GM21367 (cell line): Measurements from ENCODE around the gene UBXN7.
"Not testable (repeated sequence)": the region's sequence is repeated elsewhere in the genome, so short reads cannot be mapped to it uniquely, and the experiment has no call there.

Experiments used
- ATAC-seq: cut with Tn5 transposase; IDR thresholded peaks from one replicate; pipeline ENCODE4 v1.9.1; 2021; ENCODE audit not compliant: unreplicated experiment

Gene UBXN7

DNA sequence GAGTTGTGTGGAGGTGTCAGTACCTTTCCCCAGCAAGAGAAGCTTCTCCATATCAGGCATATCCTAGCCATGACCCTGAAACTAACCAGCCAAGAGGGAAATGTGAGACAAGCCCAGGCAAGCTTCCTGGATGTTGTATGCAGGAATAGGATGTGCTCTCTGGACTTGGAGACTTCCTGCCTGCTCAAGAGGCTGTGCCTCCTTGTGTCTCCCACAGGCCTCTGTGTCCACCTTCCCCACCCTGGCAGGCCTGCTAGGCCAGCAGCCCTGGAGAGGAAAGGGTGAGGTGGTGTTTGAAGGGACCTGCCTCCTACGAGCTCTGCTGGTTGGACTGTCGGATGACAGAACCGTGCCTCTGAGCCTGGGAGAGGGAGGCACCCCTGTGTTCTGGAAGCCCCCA, 112.1 kb downstream of the UBXN7 start:
- no peak for ATAC-seq

DNA sequence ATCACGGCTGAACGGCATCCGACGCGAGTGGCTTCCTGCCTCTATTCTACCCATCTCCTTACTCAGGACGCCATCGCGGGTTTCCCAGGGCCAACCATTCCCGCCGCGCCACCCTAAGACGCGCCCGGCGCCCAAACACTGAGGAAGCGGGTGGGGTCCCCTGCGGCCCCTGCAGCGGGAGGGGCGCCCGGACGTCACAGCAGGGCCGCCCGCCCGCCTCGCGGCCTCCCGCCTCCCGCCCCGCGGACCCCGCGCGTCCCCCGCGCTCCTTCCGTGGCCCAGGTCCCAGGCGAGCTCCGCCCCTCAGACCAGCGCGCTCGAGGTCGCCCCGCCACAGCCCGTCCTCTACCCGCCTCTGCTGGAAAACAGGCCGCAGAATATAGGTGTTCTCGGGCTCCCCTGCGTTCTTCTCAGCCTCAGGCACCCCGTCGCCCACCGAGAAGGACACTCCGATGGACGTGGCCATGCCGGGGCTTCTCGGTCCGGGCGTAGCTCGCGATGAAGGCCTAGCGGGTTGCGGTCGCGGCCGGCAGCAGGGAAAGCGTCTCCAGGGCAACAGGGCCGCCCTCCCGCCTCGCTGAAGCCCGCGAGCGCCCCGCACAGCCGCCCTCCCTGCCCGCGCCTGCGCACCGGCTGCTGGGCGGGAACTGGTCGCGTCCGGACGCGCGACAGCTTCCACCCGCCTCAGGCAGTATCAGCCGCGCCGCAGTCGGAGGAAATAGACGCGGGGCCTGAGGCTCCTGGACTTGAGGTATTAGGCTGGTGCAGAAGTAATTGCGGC, 114.3 kb downstream of the UBXN7 start, which contains the start of gene DYNLT2B:
Gene DYNLT2B, minus strand, starts transcription at position 554 of the 781 bp plus-strand sequence. Its CDS starts 88 bp downstream, at position 466.
- ATAC-seq, result peak; percentile 76

DNA sequence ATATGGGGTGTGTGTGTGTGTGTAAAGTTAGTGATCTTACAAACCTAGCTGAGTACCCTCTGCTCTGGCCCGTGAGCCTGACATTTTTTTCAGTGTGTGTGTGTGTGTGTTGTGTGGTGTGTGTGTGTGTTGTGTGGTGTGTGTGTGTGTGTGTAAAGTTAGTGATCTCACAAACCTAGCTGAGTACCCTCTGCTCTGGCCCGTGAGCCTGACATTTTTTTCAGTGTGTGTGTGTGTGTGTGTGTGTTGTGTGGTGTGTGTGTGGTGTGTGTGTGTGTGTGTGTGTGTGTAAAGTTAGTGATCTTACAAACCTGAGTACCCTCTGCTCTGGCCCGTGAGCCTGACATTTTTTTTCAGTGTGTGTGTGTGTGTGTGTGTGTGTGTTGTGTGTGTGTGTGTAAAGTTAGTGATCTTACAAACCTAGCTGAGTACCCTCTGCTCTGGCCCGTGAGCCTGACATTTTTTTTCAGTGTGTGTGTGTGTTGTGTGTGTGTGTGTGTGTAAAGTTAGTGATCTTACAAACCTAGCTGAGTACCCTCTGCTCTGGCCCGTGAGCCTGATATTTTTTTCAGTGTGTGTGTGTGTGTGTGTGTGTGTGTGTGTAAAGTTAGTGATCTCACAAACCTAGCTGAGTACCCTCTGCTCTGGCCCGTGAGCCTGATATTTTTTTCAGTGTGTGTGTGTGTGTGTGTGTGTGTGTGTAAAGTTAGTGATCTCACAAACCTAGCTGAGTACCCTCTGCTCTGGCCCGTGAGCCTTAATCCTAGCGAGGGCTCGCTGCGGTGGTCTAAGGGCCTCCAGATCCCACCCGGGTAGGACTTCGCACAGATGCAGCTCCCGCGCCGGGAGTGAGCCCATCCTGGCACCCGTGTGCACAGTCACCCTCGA, 115.2 kb downstream of the UBXN7 start:
- ATAC-seq, result not testable (repeated sequence)

DNA sequence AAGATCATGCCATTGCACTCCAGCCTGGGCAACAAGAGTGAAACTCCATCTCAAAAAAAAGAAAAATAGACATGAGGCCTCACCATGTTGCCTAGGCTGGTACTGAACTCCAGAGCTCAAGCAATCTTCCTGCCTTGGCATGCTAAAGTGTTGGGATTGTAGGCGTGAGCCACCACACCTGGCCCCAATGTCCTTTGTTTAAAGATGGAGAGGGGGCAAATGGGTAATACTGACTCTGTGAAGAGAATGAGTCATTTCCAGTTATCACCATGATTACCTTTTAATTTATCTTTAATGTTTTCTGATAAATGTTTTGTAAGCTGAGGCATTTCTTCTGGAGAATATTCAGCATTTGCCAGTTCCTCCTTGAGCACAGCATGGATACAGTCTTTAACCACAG, 116.4 kb downstream of the UBXN7 start:
- no peak for ATAC-seq

DNA sequence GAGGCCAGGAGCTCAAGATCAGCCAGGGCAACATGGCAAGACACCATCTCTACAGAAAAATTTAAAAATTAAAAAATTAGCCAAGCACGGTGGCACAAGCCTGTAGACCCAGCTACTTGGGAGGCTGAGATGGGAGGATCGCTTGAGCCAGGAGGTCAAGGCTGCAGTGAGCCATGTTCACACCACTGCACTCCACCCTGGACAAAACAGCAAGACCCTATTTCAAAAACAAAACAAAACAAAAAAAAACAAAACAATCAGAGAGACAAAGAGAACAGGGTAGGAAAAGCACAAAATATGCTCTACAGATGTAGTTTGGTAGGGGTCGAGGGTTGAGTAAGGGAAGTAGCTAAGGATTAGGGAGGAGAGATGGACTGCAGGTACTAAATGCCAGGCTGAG, 117.6 kb downstream of the UBXN7 start:
- ATAC-seq, result no peak

DNA sequence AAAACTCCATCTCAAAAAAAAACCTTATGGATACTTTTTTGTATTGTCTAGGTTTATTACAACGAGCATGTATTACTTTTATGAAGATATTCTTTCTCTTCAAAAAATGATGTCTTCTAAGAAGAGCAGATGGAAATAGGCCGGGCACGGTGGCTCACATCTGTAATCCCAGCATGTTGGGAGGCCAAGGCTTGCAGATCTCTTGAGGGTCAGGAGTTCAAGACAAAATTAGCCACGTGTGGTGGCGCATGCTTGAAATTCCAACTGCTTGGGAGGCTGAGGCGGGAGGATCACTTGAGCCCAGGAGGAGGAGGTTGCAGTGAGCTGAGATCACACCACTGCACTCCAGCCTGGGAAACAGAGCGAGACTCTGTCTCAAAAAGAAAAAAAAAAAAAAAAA, 118.1 kb downstream of the UBXN7 start:
- ATAC-seq, result not testable (repeated sequence)

DNA sequence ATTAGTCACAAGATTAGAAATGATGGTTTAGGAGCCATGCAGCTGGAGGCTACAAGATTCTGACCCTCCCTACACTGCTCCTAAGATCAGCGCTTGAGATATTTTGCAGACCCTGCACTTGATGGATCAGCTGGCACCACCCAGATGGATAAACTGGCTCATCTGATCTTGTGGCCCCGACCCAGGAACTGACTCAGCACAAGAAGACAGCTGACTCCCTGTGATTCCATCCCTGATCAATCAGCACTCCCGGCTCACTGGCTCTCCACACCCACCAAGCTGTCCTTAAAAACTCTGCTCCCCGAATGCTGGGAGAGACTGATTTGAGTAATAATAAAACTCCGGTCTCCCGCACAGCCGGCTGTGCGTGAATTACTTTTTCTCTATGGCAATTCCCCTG, 129.3 kb downstream of the UBXN7 start:
- not testable (repeated sequence) for ATAC-seq

DNA sequence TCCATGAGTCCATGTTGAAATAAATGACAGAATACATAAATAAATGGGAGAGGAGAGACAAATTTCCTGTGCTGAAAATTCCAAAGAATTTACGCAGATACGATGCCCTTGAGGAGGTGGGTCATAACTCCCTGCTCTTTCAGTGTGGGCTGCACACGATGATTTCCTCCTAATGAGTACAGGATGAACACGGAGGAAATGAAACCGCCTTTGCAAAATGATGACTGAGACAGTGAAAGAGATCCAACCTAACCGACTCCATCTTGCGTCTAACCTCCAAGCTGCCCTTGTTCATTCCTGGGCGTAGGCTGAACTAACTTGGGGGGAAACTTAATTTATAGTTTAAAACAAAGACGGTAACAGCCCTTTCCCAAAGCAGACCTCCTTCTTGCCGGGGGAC, 129.7 kb downstream of the UBXN7 start:
- not testable (repeated sequence) for ATAC-seq

DNA sequence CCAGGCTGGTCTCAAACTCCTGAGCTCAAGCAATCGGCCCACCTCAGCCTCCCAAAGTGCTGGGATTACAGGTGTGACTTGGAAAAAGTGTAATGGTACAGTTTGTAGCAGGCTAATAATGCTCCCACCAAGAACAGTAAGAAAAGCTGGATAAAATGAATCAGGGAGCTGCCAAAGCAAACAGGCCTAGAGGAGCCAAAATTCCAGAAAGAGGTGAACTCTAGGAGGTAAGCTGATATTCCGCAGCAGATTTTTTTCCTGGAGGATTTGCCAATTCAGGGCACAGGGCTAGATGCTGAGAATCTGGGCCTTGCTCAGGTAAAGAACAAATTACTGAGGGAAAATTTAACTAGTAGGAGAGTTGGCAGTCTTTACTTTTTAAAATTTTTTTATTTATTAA, 133.7 kb downstream of the UBXN7 start:
- ATAC-seq, result no peak
